GM21529 (cell line): ENCODE results near the gene CYP27A1.
"Not testable (repeated sequence)": the region's sequence is repeated elsewhere in the genome, so short reads cannot be mapped to it uniquely, and the experiment has no call there.

ENCODE experiments used
- ATAC-seq: cut with Tn5 transposase; IDR thresholded peaks from one replicate; pipeline ENCODE4 v1.9.1; 2021; ENCODE audit not compliant: unreplicated experiment

Gene CYP27A1

DNA sequence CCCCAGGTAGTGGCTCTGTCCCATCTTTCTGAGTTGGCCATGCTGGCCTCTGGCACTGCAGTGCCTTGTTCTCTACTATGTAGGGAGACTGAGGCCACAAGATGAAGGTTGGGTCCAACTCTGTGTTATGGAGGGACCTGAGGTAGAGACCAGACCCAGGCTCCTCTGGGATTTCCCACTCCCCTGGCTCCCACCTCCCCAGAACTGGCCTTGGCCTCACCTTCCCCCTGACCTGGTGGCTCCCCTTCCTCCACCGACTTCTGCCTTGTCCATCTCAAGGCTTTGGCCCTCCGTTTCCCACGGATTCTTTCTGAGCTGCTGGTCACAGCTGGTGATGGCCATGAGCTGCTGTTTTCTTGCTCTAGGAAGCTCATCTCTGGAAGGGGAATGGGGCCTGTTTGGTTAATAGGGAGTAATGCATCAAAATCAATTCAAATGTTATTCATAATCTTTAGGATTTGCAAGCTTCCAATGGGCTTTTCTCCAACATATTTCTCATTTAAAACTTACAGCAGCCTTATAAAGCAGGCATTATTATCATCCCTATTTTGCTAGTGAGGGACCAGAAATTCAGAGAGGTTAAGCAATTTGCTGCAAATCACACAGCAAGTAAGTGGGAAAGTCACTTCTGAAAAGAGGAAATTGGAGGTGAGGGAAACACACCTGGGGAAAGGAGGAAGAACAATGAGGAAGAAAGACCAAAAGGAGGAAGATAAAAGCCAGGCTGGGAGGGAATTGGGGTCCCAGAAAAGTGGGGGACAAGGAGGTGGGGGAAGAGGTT lies 48.8 kb downstream of the CYP27A1 start:
- ATAC-seq: no peak

DNA sequence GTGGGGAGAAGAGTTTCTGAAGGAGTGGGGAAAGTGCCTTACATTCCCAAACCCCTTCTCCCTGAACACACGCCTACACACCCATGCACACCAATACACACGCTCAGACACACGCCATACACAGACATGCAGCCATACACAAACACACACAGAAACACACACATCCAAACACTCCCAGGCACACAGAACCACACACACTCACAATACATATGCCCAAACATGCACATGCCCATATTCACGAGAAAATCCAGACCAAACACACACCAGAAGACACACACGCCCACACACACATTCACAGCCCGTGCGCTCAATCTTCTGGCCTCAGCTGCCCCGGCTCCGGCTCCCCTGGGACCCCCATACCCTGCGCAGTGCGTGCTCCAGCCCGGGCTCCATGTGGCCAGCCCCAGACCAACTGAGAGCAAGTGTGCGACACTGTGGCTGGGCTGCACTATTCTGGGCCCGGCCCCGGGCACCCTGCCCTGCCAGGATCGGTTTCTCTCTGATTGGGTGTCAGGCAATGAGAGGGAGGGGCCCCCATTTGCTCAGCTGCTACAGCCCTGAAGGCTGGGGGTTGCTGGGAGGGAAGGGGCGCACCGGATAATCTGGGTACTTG lies 49.5 kb downstream of the CYP27A1 start, which contains the start of gene PRKAG3:
Gene PRKAG3, minus strand, starts transcription at position 426 of the 613 bp plus-strand sequence.
- ATAC-seq: no peak

DNA sequence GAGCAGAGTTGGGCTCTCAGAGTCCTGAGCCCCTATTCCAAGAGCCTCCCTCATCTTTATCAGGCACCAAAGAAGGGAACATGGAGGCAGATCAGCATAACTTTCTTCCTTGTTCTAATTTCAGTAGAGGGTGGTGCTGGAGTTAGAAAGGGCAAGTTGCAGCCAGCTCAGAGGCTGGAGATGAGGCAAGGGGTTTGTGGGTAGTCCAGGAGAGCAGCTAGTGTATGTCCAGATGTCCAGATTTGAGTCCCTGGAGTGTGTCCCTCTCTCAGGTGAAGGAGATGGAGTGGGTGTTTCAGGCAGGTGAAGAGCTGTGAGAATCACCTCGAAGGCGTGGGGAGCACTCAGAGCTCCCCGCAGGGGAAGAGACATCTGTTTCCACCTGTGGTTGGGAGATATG lies 50.1 kb downstream of the CYP27A1 start:
- no peak for ATAC-seq

DNA sequence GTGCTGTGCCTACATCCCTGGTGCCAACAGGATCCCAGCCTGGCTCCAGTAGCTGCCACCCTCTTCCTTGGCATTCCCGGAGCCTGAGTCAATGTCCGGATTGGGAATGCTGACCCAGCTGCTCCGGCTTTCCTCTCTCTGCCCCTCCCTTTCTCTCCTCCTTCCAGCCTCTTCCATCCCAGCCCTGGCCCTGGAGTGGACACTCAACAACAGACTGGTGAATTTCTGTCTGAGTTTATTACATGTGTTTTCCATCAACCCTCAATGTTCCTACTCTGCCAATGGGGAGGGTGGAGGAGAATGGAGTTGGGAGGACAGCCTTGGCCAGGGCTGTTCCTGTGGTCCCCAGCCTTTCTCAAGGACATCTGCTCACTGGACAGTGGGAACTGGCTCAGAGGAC lies 50.6 kb downstream of the CYP27A1 start:
- ATAC-seq: no peak

DNA sequence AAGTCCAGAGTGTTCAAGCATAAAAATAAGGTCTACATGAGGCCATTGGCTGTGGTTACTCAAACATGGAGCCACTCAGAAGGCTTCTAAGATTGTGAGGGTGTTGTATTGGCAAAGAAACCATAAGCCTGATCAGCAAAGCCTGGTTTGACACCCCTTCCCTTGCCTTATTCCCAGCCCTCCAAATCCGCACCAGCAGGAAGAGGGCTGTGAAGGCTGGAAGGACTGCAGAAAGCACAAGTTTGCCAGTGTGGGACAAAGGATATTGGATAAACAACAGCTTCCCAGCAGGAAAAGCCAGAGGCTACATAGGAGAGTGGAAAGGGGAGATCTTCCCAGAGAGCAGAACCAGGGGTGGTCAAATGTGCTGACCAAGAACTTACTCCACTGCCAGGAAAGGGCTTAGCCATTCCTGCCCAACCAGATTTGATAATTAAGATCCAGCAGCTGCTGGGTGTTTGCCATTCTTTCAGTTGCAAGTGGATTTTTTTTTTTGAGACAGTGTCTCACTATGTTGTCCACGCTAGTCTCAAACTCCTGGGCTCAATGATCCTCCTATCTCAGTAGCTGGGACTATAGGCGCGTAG lies 51.2 kb downstream of the CYP27A1 start:
- no peak for ATAC-seq

DNA sequence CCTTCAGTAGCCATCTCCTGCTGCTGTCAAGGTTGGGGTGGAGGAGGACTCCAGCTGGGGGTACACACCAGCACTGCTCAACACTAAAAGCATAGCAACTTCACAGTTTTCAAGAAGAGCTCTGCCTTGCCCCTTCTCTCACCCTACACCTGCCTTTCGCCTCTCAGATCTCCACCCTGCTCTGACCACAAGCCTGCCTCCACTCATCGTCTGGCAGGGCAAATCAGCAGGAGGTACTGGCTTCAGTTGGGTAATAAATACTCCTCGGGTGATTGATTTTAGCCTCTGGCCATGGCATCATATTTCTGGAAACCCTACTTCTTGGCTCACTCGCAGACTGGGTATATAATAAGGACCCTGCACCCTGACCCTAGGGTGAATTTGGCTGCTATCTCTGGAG lies 52.7 kb downstream of the CYP27A1 start:
- no peak for ATAC-seq

DNA sequence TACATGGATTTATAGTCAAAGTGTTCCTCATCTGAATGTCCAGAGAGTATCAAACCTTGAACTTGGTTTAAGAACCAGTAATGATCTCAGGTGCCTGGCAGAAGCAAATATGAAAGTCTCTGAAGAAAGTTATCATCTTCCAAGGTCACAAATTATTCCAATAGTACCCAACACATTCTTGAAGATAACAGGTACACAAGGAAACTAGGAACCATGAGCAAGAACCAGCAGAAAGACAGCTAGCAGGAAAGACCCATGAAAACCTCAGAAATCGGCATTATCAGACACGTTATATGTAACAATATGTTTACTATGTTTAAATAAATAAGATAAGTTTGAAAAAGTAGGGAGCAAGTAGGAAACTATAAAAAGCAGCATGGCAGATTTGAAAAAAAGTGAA lies 55.5 kb downstream of the CYP27A1 start:
- ATAC-seq: no peak

DNA sequence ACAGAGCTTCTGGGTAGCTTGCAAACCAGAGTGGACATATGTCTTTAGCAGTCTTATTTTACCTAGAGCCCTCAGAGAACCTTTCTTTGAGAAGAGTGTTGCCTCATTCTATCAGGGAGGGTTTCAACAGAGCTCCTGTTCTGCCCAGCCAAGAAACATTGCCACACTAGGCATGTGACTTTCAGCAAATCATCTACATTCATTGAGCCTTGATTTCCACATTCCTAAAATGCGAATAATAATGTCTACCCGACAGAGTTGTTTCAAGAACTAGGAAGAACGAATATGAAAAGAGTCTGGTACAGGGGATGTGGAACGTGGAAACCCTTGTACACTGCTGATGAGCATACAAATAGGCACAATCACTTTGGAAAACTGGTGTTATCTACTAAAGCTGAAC lies 57.5 kb downstream of the CYP27A1 start:
- ATAC-seq: no peak

DNA sequence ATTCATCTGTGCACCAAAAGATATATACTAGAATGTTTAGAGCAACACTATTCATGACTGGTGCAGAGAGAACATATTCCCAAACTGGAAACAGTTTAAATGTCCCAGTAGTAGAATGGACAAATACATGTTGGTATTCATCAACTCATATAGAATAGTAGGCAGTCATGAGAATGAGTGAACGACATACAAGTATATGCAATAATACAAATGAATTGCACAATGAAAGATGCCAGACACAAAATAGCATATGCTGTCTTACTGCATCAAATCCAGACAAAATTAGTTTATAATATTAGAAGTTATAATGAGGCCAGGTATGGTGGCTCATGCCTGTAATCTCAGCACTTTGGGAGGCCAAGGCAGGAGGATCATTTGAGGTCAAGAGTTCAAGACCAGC lies 57.9 kb downstream of the CYP27A1 start:
- ATAC-seq: no peak

DNA sequence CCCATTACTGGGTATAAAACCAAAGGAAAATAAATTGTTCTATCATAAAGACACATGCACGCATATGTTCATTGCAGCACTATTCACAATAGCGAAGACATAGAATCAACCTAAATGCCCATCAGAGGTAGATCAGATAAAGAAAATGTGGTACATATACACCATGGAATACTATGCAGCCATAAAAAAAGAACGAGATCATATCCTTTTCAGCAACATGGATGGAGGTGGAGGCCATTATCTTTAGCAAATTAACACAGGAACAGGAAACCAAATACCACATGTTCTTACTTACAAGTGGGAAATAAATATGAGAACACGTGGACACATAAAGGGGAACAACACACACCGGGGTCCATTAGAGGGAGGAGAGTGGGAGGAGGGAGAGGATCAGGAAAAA lies 62.4 kb downstream of the CYP27A1 start:
- ATAC-seq: not testable (repeated sequence)

DNA sequence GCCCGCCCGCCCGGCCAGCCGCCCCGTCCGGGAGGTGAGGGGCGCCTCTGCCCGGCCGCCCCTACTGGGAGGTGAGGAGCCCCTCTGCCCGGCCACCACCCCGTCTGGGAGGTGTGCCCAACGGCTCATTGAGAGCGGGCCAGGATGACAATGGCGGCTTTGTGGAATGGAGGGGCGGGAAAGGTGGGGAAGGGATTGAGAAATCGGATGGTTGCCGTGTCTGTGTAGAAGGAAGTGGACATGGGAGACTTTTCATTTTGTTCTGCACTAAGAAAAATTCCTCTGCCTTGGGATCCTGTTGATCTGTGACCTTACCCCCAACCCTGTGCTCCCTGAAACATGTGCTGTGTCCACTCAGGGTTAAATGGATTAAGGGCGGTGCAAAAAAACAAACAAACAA lies 65.0 kb downstream of the CYP27A1 start:
- ATAC-seq: not testable (repeated sequence)

DNA sequence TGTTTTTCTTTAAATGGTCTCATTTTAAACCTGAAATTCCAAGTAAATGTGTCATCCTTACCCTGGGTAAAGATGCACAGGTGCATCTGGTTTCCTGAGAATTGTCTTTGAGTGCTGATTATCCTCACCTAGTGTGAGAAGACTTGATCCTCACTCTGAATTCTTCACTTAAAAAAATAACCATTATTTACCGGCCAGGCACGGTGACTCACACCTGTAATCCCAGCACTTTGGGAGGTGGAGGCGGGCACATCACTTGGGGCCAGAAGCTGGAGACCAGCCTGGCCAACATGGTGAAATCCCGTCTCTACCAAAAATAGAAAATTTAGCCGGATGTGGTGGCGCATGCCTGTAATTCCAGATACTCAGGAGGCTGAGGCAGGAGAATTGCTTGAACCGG lies 67.8 kb downstream of the CYP27A1 start:
- ATAC-seq: no peak

DNA sequence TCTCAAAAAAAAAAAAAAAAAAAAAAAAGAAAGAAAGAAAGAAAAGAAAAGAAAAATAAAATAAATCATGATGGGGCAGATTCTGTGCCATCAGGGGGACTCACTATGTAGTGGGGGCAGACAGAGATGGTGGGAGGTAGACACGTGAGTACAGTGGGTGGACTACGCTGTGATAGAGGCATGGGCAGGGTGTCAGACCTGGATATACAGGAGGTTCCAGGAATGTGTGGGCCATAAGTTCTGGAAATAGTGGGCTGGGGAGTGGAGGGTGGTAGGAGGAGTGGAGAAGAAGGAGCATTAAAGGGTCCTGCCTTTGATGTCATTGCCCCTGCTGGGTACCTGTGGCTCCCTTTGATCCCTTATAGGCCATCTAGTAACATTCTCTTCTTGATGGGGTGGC lies 68.8 kb downstream of the CYP27A1 start:
- ATAC-seq: no peak

DNA sequence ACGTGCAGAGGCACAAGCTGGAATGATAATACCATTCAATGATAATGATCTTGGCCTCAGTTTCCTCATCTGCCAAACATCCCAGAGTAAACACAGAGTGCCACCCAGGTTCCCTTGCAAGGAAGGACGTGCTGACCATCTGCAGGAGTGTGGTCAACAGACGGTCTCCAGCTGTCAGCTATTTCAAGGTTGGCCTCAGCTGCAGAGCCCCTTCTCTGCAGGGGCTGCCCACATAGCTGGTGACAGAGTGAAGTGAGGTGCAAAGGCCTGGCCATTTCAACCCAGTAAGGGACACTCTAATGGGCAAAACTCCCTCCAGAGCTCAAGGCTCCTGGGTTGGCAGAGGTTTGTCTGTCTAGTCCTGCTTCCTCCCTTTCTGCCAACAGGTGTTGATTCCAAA lies 69.3 kb downstream of the CYP27A1 start:
- no peak for ATAC-seq

DNA sequence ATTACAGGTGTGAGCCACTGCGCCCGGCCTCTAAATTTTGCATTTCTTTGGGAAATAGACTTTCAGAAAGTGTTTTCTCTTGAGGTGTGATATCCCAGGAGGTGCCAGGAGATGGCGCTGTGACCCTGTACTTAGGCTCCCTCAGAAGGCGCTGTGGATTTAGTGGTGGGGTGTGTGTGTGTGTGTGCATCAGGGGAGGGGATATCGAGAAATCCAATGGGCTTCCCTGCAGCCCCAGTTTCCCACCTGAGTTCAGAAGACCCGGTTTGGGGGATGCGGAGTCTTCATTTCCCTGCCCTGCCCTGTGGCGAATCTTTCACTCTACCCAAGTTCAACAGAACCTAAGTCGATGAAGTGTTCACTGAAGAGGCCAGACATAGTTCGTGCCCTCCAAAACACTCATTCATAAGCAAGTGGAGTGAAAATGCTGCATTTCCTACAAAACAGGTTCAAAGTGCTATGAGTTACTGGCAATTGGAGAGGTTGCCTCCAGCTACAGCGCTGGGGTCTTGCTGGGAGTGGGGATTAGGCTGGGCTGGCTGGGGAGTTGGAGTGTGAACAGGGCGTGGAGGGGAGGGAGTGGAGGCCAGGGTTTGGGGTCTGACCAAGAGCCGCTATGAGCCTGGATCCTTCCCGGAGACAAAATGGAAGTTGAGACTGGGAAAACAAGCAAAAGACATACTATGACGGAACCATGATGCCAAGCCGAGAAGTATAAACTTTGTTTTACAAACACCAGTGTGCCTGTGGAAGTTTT lies 71.1 kb downstream of the CYP27A1 start:
- ATAC-seq: no peak

DNA sequence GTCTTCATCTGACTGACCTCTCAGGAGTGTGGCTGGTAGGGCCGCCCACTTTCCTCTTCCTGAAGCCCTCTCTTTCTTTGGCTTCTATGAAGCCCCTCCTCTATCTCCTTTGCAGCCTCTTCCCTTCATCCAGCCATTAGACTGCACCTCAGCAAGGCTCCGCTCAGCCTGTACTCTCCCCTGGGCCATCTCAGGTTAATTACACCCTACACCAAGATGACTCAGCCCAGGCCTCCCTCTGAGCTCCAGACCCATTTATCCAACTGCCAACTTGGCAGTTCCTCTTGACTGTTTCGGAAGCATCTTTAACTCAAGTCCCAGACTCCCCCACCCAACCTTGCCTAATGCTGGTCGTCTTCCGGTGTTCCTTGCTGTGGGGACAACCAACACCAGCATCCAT lies 71.8 kb downstream of the CYP27A1 start:
- no peak for ATAC-seq

DNA sequence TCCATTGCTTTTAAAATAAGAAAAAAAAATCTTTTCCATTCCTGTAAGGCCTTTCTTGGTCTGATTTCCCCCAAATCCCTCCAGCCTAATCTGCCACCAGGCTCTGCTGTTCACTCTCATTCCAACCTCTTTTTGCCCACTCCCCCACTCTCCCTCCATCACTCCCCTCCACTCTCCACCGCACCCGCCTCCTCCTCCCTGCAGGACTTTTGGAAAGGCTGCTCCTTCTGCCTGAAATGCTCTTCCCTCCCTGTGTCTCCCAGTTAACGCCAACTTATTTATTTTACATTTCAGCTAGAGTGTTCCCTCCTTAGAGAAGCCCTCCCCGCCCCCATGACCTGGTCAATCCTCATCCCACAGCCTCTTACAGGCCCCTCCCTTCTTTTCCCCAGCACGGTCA lies 72.9 kb downstream of the CYP27A1 start:
- ATAC-seq: no peak

DNA sequence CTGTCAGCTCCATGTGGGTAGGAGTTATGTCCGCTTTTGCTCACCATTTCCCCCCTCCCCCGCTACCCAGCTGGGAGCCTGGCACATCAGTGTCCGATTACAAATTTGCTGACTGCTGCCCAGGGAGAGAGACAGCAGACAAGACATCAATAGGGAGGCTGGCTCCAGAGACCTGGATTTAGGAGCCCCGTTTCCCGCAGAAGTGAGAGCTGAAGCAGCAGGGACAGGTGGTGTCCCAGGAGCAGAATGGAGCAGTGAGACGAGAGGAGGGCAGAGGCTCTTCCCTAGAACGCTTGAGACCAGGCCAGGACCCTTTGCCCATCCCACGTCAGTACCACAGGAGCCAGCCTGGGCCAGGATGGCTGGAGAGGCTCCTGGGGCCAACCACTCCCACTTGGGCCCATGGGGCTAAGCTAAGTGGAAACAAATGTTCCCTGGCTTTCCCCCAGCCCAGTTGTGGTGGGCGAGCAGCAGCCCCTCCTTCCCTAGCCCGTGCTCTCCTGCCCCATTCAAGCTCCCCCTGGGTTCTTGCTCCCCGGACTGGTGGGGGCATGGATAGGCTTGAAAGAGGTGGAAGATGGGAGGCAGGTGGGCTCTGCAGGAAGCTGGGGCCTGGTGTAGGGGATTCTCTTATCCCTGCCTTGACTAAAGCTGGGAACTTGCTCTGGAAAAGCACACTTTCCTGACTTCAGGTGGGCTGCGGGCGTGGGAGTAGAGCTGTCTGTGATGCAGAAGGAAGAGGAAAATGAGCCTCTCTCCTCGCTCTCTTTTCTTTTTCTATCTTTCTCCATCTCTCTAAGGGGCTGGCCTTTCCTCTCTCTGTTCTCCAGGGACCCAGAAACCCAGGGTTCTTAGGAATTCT lies 73.6 kb downstream of the CYP27A1 start:
- no peak for ATAC-seq

DNA sequence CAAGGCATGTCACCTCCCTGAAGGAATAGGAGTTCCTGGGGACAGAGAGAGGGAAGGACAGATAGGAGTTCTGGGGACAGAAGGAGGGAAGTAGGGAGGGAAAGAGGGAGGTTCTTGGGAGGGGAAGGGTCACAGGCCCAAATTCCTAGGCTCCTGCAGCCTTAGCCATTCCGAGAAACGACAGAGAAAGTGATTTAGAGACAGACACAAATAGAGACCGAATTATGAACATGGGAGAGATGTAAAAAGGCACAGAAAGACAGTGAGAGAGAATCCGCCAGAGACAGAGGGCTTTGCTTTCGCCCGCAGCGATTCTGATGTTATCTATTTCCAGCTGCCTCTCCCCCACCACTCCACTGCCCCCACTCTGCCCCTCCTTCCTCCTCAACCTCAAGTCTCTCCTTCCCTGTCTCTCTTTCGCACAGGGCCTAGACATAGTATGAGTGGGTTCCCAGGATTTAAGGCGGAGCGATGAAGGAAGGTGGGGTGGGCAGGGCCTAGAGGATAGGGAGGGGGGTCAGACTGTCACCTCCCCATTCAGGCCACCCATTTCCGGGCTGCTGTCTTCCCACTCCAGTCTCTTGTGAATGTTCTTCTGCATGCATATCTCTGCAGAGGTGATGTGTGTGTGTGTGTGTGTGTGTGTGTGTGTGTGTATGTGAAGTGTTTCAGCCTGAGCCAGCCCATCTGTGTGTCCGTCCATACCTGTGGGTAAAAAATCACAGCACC lies 74.4 kb downstream of the CYP27A1 start:
- no peak for ATAC-seq

DNA sequence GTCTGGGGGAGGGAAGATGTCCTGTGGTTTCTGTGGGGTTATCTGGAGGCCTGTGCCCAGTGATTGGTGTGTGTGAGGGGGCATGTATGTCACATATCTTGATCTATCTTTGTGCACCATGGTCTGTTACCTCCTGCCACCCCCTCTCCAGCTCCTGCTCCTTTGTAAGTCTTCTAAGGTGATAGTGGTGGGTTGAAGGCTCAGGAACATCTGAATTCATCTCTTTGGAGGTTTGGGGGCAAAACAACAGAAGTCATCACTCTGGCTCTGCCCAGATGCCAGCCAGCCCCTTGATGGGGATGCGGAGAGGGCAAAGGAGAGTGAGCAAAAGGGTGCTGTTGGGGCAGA lies 74.9 kb downstream of the CYP27A1 start:
- ATAC-seq: no peak
